HG03097 (cell line): ENCODE measurements around the gene IL23R.
"Not testable (repeated sequence)": the region's sequence is repeated elsewhere in the genome, so short reads cannot be mapped to it uniquely, and the experiment has no call there.

Experiments used
- ATAC-seq: cut with Tn5 transposase; IDR thresholded peaks from one replicate; pipeline ENCODE4 v1.9.1; 2021; ENCODE audit not compliant: unreplicated experiment, low FRiP score

The IL23R gene, protein sequence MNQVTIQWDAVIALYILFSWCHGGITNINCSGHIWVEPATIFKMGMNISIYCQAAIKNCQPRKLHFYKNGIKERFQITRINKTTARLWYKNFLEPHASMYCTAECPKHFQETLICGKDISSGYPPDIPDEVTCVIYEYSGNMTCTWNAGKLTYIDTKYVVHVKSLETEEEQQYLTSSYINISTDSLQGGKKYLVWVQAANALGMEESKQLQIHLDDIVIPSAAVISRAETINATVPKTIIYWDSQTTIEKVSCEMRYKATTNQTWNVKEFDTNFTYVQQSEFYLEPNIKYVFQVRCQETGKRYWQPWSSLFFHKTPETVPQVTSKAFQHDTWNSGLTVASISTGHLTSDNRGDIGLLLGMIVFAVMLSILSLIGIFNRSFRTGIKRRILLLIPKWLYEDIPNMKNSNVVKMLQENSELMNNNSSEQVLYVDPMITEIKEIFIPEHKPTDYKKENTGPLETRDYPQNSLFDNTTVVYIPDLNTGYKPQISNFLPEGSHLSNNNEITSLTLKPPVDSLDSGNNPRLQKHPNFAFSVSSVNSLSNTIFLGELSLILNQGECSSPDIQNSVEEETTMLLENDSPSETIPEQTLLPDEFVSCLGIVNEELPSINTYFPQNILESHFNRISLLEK

DNA sequence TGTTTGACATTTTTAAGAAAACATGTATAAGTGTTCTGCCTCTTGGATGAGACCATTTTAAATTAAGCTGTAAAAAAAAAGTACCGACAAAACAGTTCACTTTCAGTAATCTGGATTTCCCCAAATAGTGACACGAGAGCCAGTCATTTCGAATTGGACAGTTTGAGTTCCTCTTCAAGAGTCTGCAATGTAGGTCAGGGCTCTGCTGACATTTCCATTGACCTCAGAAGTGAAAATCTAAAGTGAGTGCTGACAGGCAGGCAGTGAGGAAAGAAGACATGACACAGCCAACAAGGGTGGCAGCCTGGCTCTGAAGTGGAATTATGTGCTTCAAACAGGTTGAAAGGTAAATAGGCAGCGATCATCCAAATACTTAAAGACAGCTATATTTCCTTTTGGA lies at the start of gene IL23R:
TSS of gene IL23R (plus strand) at position 259 of the 400 bp plus-strand sequence. CDS start 1,667 bp downstream, outside the sequence.
- peak; percentile 62 for ATAC-seq

DNA sequence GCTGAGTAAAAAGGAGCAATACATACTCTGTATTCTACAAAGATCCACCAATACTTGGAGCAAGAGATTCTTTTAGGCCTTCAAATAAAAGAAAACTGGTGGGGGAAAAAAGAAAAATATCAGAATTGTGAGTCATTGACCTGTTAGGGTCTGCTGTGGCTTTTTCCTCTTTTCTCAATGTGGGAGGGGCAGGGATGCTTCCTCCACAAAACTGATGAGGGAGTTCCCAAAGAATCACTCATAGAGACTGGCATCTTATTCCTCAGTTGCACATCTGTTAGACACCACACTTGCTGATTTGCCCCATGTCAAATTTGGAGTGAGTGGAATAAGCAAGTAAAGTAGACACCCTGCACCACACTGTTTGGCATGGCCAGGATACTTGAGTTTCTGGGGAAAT lies 48.1 kb upstream of the IL23R start:
- no peak for ATAC-seq

DNA sequence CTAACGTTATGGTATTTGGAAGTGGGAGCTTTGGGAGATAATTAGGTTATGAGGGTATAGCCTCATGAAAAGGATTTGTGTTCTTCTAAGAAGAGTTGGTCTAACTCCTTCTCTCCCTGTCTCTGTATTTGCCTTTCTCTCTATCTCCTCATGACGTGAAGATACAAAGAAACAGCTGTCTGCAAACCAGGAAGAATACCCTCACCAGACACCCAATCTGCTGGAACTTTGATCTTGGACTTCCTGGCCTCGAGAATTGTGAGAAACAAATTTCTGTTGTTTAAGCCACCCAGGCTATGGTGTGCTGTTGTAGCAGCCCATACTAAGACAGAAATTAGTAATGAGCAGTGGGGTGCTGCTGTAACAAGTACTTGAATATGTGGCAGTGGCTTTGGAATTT lies 47.6 kb upstream of the IL23R start:
- no peak for ATAC-seq

DNA sequence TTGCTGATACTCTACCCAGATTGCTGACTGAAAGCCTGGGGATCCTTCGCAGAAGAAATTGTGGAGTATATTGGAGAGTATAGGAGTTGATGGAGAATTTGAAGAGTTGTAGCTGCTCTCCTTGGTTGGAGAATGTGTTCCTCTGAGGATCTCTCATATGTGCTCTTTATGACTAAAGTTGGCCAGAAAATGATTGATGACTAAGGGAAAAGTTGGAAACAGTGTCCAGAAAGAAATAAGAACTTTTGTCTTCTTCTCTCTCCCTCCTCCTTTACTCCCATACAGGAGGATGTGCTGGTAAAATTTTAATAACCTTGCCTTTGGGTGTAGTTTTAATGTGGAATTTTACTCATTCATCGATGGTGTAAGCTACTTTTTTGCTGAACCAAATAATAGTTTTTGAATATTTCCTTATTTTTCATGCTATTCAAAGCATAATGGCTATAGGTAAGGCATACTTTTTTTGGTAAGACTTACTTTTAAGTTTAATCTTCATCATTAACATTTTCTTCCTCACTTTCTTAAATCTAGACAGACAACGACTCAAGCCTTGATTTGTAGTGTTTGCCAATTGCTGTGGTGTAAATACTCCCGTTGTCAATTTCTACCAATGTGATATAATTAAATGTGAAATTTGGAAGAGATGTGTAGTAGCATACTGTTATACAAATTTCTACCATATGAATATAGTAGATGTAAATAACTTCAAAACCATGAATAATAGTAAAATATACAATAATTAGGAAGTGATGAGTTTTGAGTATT lies 45.2 kb upstream of the IL23R start:
- no peak for ATAC-seq

DNA sequence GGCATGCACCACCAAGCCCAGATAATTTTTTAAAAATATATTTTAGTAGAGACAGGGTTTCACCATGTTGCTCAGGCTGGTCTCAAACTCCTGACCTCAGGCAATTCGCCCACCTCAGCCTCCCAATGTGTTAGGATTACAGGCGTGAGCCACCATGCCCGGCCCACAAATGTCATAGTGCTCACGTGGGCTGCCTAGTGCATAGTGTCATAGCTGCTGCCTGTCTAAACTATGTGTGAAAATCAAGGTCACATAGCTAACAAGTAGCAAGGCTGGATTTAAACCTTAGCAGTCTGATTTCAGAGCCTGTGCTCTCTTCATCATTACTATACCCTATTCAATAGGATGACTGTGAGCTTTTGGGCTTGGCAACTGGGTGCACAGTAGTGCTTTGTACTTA lies 41.8 kb upstream of the IL23R start:
- no peak for ATAC-seq

DNA sequence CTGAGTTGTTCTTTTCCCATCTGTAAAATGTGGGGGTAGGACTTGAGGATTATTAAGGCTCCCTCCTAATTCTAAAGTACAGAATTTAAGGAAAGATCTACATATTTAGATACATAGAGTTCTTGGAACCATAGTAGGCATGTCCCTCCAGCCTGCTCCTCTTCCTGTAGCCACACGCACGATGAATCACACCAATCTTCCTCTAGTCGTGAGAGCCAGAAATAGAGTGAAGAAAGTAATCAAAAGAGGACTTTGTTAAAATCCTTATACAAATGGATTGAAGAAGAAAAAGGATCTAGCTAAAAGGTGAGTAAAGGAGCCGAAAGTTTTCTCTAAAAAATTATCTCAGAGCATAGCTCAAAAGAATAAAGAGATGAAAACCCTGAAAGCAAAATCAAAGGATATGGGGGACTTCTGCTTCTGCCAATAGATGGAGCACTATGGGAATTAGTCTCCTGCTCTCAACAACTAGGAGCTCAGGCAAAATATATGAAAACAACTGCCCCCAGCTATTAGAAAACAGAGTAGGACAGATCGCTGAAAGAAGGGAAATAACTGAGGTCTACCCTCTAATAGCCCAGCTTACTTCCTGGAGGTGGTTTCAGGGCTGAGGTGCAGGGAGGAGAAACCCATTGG lies 40.0 kb upstream of the IL23R start:
- no peak for ATAC-seq

DNA sequence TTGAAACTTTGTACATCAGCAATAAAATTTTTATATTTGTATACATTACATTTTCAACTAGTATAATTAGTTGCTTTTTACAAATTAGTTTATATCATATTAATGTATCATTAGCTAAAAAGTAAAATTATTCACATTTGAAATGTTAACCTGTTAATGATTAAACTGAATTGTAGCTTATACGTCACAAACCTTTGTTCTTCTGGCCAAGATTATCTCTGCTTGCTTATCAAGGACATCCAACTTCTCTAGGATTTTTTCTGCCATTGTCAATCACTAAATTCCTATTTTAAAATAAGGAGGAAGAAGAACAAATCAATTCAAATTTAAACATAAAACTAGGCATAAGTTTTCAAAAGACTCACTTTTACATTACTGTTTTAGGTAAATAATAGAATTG lies 39.3 kb upstream of the IL23R start:
- no peak for ATAC-seq

DNA sequence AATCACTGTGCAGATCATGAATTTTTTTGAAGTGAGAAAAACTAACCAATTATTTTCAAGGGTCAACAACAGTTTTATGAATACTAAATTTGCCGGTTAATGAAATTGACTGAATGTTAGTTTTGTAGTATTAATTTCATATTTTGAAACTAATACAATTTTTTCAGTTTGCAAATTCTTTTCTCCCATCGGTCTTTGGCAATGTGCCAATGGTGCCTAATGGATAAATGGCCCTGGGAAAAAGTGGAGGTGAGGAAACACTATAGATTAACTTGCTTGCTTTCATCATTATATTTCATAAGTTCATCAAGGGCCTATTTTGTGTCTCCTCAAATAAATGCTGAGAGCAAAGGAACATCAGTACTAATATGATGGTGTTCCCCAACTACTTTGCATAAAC lies 35.6 kb upstream of the IL23R start:
- ATAC-seq = no peak

DNA sequence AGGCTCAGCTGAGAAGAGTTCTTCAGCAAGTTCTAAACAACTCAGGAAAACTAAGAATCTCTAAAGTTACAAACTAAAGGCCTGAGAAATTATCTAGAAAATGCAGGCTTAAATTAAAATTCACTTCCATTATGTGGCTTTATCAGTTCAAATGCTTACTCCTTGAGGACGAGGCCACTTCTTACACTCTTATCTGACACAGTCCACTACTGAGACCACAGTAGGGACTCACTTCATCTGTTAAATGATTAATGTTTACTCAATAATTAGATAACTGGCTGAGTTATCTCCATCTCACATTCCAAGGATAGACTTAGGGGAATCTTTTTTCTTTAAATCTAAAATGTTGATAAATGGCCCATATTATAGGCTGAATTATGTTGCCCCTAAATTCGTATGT lies 33.1 kb upstream of the IL23R start:
- no peak for ATAC-seq

DNA sequence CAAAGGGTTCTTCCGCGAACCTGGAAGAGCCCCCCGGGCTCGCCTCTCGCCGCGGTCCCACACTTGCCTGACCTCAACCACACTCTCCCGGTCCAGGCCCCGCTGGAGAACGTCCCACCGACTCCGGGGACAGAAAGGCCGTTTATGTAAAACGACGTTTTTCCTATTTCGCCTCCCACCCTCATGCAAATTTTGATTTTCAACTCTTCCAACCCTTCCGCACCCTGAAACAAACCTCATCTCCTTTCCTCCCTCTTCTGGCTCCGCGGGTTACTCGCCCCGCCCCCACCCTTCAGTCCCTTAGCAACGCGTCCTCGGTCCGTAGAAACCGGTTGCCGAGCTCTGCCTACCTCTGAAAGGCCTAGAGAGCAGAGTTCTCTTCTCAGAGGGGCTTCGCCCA lies 31.6 kb upstream of the IL23R start, which contains the start of gene C1orf141:
TSS of gene C1orf141 (minus strand) at position 276 of the 400 bp plus-strand sequence. CDS start 7,730 bp downstream, outside the sequence.
- ATAC-seq = no peak

DNA sequence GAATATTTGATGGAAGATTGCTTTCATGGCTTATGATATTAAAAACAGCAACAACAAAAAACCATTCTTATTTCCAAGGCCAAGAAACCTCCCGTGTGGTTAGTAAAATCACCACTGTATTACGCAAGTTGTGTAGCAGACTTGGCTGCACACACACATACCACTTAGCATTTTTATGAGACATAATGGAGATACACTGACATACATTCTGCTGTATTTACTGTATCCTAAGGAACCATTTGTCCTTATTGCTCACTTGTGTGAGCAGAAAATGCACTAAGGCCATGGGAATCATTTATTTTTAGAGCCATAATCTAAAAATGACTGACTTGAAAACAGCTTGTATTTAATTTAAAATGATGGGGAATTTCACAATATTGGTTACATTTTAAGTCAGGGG lies 30.9 kb upstream of the IL23R start:
- no peak for ATAC-seq

DNA sequence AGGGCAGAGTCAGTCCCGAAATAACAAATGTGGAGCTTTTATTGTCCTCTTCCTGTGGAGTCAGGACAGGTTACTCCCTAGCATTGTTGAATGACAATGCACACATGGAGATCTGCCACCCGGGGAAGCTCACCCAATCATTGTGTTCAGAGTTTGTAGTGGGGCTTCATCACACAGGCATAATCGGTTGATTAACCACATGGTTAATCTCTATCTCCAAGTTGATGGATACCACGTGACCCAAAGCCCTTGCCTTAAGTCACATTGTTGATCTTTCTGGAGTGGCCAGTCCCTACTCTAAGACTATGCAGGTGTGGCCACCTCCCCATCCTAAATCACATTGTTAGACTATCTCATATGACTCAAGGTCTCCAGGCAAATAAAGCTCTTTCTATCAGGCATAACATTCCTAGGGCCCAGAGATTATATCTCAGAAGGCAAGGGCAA lies 28.9 kb upstream of the IL23R start:
- ATAC-seq = no peak

DNA sequence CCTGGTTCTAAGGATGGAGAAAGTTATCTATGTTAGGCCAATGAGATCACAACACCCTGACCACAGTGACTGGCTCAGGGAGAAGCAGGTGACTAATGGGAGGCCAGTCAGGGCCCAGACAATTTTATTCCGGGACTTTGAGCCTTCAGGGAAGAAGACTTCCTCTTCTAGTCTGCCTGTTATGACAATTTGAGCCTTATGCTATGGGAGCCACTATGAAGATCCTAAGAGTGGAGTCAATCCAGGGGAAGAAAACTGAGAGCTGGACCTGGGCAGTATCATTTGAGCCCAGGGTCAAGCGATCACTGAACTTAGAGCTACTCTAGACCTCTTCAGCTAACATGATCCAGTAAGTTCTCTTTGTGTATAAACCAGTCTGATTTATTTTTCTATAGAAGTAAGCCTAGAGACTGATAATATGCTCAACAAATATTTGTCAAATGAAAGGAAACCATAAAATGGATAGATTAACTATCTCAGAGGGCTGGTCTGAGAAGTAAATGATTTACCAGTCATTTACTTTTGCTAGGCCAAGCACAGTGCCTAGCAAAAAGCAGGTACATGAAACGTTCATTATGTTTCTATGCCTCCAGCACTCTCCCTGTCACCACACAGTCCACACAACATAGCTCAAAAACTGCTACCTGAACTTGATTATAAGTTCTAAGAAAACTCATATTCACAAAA lies 27.3 kb upstream of the IL23R start:
- ATAC-seq = no peak

DNA sequence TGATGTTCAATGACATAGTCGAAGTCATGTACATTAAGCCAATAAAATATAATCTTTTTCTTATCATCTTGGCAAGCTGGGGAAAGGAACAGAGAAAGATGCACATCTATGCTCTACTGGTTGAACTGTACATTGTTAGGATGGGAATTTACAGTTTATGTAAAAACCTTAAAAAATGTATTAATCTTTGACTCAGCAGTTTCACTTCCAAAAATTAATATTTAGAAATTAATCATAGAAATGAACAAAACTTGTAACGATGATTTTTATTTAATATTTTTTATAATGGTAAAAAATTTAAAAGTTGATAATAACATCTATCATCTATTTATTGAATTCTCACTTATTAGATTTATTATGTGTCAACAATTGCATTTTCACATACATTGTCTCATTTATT lies 25.8 kb upstream of the IL23R start:
- no peak for ATAC-seq

DNA sequence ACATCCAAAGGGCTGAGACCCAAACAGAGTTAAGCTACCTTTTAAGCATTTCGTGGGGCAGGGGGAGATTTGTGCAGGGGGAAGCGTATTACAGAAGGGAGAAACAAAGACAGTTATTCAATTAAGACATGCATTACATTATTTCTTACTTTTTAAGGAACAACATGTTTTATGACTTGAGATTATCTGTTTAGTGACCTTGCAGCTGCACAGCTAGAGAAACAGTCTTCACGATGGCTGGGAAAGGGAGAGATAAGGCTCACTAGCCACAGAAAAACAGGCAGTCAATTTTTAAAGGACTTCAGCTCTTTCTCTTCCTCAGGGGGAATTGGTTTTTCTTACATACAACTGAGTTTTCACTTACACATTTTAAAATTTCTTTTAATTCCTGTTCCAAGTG lies 24.4 kb upstream of the IL23R start:
- ATAC-seq = not testable (repeated sequence)

DNA sequence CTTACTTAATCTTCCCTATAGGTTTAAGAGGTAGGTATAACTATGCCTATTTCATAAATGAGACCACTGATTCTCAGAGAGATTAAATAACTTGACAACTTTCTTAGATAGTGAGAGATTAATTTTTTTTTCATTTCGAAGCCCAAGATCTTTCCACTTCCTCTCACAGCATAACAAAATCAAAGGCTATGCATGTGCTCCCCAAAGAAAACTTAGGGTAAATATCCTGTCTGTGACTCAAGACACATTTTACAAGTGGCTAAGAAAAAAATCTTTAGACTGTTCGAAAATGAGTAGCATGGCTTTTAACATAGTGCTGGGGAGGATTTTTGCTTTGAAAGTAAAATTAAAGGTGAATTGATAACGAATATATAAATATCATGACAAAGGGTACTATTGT lies 23.3 kb upstream of the IL23R start:
- no peak for ATAC-seq

DNA sequence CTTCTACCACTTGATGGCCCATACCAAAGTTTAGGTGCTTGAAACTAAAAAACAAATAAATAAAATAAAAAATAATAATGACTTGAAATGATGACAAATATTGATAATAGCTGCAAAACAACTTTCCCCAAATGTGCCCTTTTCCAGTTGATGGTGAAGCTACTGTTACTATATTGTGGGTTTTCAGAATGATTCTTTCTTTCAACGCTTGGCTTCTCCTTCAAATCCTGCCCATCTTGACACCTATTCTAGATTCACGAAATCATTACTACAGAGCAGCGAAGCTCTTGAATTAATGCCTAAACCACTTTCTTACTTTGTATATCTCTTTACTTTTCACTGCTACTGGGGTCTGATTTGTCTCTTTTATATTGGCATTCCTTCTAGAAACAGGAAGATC lies 22.3 kb upstream of the IL23R start:
- ATAC-seq = no peak

DNA sequence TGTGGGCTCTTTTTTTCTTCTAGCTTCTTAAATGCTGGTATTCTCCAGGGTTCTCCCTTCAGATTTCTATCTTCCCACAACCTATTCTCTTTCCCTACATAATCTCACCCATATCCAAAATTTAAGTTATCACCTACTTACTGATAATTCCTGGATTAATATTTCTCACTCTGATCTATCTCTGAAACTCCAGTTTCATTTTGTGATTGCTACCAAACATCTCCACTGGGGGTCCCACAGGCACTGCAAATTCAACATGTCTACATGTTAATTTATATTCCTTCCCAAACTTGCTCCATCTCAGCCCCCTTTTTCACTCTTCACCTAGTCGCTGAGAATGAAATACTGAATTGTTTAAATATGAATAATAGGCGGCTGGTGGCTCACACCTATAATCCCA lies 21.6 kb upstream of the IL23R start:
- no peak for ATAC-seq

DNA sequence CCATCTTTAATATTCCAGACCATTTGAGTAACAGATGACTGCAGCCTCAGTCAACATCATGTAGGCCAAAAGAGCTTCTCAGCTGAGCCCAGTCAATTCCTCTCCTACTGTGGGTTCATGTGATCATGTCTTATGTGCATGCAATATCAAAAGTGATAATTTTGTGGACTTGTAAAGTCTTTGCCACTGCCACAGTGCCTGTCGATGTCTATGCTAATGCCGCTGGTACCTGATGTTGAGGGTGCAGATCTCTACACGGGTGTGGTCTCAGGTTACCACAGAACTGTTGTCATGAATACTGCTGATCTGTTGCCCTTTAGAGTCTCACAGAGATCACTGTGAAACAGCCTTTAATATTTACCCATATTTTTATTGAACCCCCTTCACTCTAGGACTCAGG lies 20.2 kb upstream of the IL23R start:
- ATAC-seq = no peak

DNA sequence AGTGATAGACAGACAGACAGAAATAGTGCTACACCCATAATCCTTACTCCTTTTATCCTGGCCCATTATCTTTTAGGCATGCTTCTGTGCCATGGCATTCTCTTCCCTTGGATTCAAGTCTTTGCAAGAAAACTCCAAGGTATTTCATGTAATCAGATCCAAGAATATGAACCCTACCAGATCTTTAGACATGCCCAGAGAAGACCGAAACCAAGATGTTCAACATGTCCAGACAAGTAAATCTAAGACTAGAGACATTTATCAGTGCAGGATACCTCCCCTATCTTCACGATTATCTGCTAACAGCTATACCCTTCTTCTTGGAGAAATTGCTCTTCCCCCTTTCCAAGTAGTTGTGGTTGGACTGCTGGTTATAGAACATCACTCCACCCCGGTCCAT lies 19.7 kb upstream of the IL23R start:
- ATAC-seq = no peak
